ENCODE measurements around the gene STK39.

STK39 gene

GRCh38 chr2:168234407-168235085, 12.8 kb downstream of the STK39 start:
- no peak overlapping the region for H3K4me2 ChIP-seq (ENCODE audit: low read length)
- H3F3A ChIP-seq (ENCODE audit: control insufficient read depth, insufficient read depth): no peaks in the 10 kb centered on the region
- no peak for TF ChIP-seq CTCF (IDR thresholded peaks at IDR 0.05; ENCODE audit: low read depth, low read length, poor library complexity, severe bottlenecking)
- no peak for TF ChIP-seq EZH2phosphoT487 (IDR thresholded peaks at IDR 0.05; ENCODE audit: borderline replicate concordance, low read length)
- no peaks in the 10 kb centered on the region for H3K9me3 ChIP-seq (ENCODE audit: control insufficient read depth, insufficient read depth, low read length)
- no peak overlapping the region for H3K27ac ChIP-seq (ENCODE audit: low read depth, low read length)
- peaks cover 9% of the 10 kb centered on the region; the same call in 1 of the 2 replicates for H3K36me3 ChIP-seq (ENCODE audit: control insufficient read depth, low read length)
- H3K27me3 ChIP-seq (ENCODE audit: control insufficient read depth, low read length): no peaks in the 10 kb centered on the region
- no peaks in the 10 kb centered on the region for H3K9me2 ChIP-seq (replicated peaks; ENCODE audit: control insufficient read depth, low read length)
- H4K20me1 ChIP-seq (ENCODE audit: control insufficient read depth, insufficient read depth, low read depth, low read length): no peaks in the 10 kb centered on the region
- H3K4me3 ChIP-seq (ENCODE audit: low read length): no peak overlapping the region
- peaks cover 28% of the 10 kb centered on the region for H3K79me2 ChIP-seq (ENCODE audit: control insufficient read depth, low read length)
- H3K4me1 ChIP-seq (ENCODE audit: control insufficient read depth, low read length): no peaks in the 10 kb centered on the region

- Histone ChIP-seq H3K27me3 (ENCODE audit: control insufficient read depth, low read length) (no peaks in the 10 kb centered on the region), H3K4me2 (ENCODE audit: low read length) (no peak overlapping the region), H3K36me3 (ENCODE audit: control insufficient read depth, low read length) (peaks cover 9% of the 10 kb centered on the region; the same call in 1 of the 2 replicates), H3K9me2 (replicated peaks; ENCODE audit: control insufficient read depth, low read length) (no peaks in the 10 kb centered on the region), H3K9me3 (ENCODE audit: control insufficient read depth, insufficient read depth, low read length) (no peaks in the 10 kb centered on the region), H3K79me2 (ENCODE audit: control insufficient read depth, low read length) (peaks cover 21% of the 10 kb centered on the region), H3F3A (ENCODE audit: control insufficient read depth, insufficient read depth) (no peaks in the 10 kb centered on the region), H3K4me1 (ENCODE audit: control insufficient read depth, low read length) (no peaks in the 10 kb centered on the region), H3K4me3 (ENCODE audit: low read length) (no peak overlapping the region), H4K20me1 (ENCODE audit: control insufficient read depth, insufficient read depth, low read depth, low read length) (no peaks in the 10 kb centered on the region), H3K27ac (ENCODE audit: low read depth, low read length) (no peak overlapping the region)
- TF ChIP-seq CTCF (IDR thresholded peaks at IDR 0.05; ENCODE audit: low read depth, low read length, poor library complexity, severe bottlenecking) (no peak), EZH2phosphoT487 (IDR thresholded peaks at IDR 0.05; ENCODE audit: borderline replicate concordance, low read length) (no peak)
Measured at GRCh38 chr2:168233726-168234406, 13.5 kb downstream of the STK39 start.

GRCh38 chr2:168233166-168233565, 14.2 kb downstream of the STK39 start:
- Histone ChIP-seq H3K9me3 (ENCODE audit: control insufficient read depth, insufficient read depth, low read length) (no peaks in the 10 kb centered on the region), H3K79me2 (ENCODE audit: control insufficient read depth, low read length) (peaks cover 14% of the 10 kb centered on the region), H3K36me3 (ENCODE audit: control insufficient read depth, low read length) (peaks cover 6% of the 10 kb centered on the region; the same call in 1 of the 2 replicates), H3K27ac (ENCODE audit: low read depth, low read length) (no peak overlapping the region), H3F3A (ENCODE audit: control insufficient read depth, insufficient read depth) (no peaks in the 10 kb centered on the region), H3K4me3 (ENCODE audit: low read length) (no peak overlapping the region), H3K4me2 (ENCODE audit: low read length) (no peak overlapping the region), H4K20me1 (ENCODE audit: control insufficient read depth, insufficient read depth, low read depth, low read length) (no peaks in the 10 kb centered on the region), H3K27me3 (ENCODE audit: control insufficient read depth, low read length) (no peaks in the 10 kb centered on the region), H3K9me2 (replicated peaks; ENCODE audit: control insufficient read depth, low read length) (no peaks in the 10 kb centered on the region), H3K4me1 (ENCODE audit: control insufficient read depth, low read length) (no peaks in the 10 kb centered on the region)
- TF ChIP-seq EZH2phosphoT487 (IDR thresholded peaks at IDR 0.05; ENCODE audit: borderline replicate concordance, low read length) (no peak), CTCF (IDR thresholded peaks at IDR 0.05; ENCODE audit: low read depth, low read length, poor library complexity, severe bottlenecking) (no peak)
